ENCODE data around the gene MCC. TPM values are rescaled to one million over a fixed set of nuclear protein-coding genes. Genes with fewer than 3 reads are reported as not detected.

The MCC gene
- total RNA-seq, 4 donors from 2014 or later: 1.2 to 133 (median 8.5) TPM

DNA sequence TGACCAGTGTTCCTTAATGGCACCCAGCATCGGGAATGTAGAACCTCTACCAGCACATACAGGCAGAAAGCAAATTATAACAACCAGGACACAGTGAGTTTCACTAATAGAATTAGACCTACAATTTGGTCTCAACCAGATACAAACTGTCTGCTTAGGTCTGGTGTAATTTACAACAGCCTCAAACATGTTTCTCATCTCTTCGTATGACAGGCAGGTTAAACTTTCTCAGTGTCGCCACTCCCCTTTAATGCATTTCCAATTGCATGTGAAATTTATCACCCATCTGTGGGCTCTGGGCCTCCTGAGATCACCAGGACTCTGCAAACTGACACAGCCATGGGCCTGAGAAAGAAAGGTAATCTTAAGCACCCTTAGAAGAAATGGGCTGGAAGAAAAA is 293.0 kb downstream of the MCC start:
- DNase-seq: no peak
- no peaks in the 10 kb centered on the region for H3K4me1 ChIP-seq
- no peaks in the 10 kb centered on the region for H3K36me3 ChIP-seq
- H3K27me3 ChIP-seq: no peaks in the 10 kb centered on the region
- no peak overlapping the region for H3K4me3 ChIP-seq
- TF ChIP-seq, protein P1, sequence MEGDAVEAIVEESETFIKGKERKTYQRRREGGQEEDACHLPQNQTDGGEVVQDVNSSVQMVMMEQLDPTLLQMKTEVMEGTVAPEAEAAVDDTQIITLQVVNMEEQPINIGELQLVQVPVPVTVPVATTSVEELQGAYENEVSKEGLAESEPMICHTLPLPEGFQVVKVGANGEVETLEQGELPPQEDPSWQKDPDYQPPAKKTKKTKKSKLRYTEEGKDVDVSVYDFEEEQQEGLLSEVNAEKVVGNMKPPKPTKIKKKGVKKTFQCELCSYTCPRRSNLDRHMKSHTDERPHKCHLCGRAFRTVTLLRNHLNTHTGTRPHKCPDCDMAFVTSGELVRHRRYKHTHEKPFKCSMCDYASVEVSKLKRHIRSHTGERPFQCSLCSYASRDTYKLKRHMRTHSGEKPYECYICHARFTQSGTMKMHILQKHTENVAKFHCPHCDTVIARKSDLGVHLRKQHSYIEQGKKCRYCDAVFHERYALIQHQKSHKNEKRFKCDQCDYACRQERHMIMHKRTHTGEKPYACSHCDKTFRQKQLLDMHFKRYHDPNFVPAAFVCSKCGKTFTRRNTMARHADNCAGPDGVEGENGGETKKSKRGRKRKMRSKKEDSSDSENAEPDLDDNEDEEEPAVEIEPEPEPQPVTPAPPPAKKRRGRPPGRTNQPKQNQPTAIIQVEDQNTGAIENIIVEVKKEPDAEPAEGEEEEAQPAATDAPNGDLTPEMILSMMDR (IDR thresholded peaks at IDR 0.05): no peak
- no peak for TF ChIP-seq POLR2A (IDR thresholded peaks at IDR 0.05)
- no peaks in the 10 kb centered on the region for H3K9me3 ChIP-seq
- H3K27ac ChIP-seq: no peak overlapping the region

DNA sequence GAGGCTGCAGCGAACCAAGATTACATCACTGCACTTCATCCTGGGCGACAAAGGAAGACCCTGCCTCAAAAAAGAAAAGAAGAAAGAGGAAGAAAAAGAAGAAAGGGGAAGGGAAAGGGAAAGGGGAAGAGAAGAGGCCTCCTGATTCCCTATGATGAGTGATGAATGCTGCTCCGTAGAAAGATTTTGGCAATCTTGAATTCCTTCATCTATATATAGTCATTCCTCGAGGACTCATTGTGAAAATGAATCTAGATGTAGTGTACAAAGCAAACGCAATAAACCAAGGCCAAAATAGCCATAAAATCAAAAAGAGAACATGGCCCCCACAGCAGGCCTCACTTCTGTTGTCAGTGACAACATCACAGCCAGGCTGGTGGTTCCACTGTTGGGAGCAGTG is 293.7 kb downstream of the MCC start:
- TF ChIP-seq, protein P1 (IDR thresholded peaks at IDR 0.05): no peak
- TF ChIP-seq POLR2A (IDR thresholded peaks at IDR 0.05): no peak
- Histone ChIP-seq H3K27me3 (no peaks in the 10 kb centered on the region), H3K4me1 (no peaks in the 10 kb centered on the region), H3K36me3 (no peaks in the 10 kb centered on the region), H3K4me3 (no peak overlapping the region), H3K27ac (no peak overlapping the region), H3K9me3 (no peaks in the 10 kb centered on the region)
- DNase-seq: no peak

DNA sequence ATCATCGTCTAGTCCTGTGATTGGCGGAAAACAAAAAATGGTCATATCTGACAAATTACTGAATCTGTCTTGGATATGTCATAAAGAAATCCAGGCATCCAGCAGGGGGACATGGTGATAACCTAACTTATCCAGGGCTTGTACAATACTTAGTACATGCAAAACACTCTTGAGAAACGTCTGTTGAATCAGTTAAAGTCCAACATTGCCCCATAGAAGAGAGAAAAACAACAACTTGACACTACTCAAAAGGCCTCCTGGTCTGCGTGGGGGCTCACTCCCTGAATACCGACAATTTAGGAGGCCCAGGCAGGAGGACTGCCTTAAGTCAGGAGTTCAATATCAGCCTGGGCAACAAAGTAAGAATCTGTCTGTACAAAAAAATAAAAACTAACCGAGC is 294.1 kb downstream of the MCC start:
- Histone ChIP-seq H3K9me3 (no peaks in the 10 kb centered on the region), H3K36me3 (no peaks in the 10 kb centered on the region), H3K27ac (no peak overlapping the region), H3K4me1 (no peaks in the 10 kb centered on the region), H3K27me3 (no peaks in the 10 kb centered on the region), H3K4me3 (no peak overlapping the region)
- DNase-seq: no peak
- TF ChIP-seq, protein P1 (IDR thresholded peaks at IDR 0.05): no peak
- TF ChIP-seq POLR2A (IDR thresholded peaks at IDR 0.05): no peak

DNA sequence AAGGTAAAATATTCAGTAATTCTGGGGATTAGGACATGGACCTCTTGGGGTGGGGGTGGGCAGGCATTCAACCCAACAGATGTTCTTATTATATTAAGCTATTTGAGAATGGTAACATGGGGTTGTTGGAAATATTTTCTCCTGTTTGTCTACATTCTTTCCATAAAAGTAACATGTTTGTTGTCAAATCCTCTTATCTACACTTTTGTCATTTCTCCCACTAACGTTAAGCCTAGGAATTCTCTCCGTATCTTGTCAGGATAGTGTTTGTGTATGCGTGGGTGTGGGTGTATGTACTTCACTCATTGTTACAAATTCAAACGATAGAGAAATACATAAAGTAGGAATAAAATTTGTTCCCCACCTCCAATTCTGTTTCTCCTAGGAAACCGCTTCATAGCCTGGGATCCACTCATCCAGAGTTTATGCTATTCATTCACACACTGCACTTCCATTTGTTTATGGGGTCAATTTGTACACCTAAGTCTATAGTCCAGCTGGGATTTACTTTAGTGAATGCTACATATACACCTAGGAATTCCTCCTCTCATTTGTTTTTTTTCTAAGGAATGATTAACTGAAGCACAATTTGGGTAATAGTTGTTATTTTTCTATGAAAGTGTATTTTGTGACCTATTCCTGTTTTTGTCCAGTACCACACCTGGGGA is 294.8 kb downstream of the MCC start:
- DNase-seq: no peak
- H3K36me3 ChIP-seq: no peaks in the 10 kb centered on the region
- H3K4me3 ChIP-seq: no peak overlapping the region
- TF ChIP-seq POLR2A (IDR thresholded peaks at IDR 0.05): no peak
- no peaks in the 10 kb centered on the region for H3K27me3 ChIP-seq
- H3K9me3 ChIP-seq: no peaks in the 10 kb centered on the region
- H3K27ac ChIP-seq: no peak overlapping the region
- no peaks in the 10 kb centered on the region for H3K4me1 ChIP-seq

DNA sequence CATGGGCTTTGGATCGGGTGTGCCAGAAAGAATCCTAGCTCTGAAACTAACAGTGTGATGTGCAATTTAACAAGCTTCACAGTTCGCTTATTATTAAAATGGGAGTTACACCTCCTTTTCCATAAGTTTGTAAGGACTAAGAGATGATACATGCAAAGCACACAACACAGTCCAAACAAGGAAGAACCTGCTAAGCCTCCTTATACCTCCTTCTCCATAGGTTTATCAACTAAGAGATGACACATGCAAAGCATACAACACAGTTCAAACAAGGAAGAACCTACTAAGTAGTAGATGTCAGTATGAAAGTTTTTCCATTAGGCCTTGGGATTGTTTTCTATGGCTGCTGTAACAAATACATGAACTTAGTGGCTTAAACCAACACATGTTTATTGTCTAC is 295.7 kb downstream of the MCC start:
- TF ChIP-seq POLR2A (IDR thresholded peaks at IDR 0.05): no peak
- TF ChIP-seq, protein P1 (IDR thresholded peaks at IDR 0.05): no peak
- Histone ChIP-seq H3K4me3 (no peak overlapping the region), H3K36me3 (no peaks in the 10 kb centered on the region), H3K27me3 (no peaks in the 10 kb centered on the region), H3K9me3 (no peaks in the 10 kb centered on the region), H3K4me1 (no peaks in the 10 kb centered on the region), H3K27ac (no peak overlapping the region)
- no peak for DNase-seq

DNA sequence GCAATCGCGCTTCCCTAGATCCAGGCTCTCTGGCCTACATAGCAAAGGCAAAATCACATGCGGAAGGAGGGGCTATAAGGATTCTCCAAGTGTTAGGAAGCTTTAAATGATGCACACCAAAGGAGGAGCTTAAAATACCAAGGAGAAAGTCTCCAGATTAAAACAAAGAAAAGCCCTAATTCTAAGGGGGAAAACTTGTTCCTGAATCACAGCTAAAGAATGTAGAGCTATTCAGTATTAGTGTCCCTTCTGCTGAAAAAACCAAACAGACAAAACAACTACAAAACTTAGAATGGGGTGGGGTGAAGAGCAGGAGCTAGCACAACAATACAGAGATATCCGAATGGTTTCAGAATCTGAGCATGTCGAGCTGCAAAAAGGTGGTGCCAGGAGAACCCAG is 297.9 kb downstream of the MCC start:
- H3K27ac ChIP-seq: no peak overlapping the region
- H3K4me3 ChIP-seq: no peak overlapping the region
- no peak for DNase-seq
- TF ChIP-seq, protein P1 (IDR thresholded peaks at IDR 0.05): no peak
- no peak for TF ChIP-seq POLR2A (IDR thresholded peaks at IDR 0.05)
- no peaks in the 10 kb centered on the region for H3K9me3 ChIP-seq
- no peaks in the 10 kb centered on the region for H3K27me3 ChIP-seq
- no peaks in the 10 kb centered on the region for H3K36me3 ChIP-seq
- no peaks in the 10 kb centered on the region for H3K4me1 ChIP-seq
